OCI-LY7 (cell line): ENCODE measurements around the gene SCG3. TPM values are rescaled to one million over a fixed set of nuclear protein-coding genes. Genes with fewer than 3 reads are reported as not detected.

ENCODE experiments used
- Bru-seq: library from RNA; stranded (reverse); fragments of 400-500 nt; gene quantifications from one replicate; lab custom pipeline; 2021; lab: Mats Ljungman, UMichigan
- BruChase-seq, 2 experiments: library from RNA; stranded (reverse); fragments of 400-500 nt; gene quantifications; one replicate each; lab custom pipeline; 2021; lab: Mats Ljungman, UMichigan
- BruUV-seq: library from RNA; stranded (reverse); fragments of 400-500 nt; replicated peaks from 2 replicates; lab custom pipeline; 2021; lab: Mats Ljungman, UMichigan
- CTCF ChIA-PET: fragments of 300-600 bp; sonication (Branson Sonifier 250); formaldehyde crosslinking; loops from one replicate; lab custom pipeline; 2022; ENCODE audit warnings: antibody characterized with exemption; ENCODE audit not compliant: unreplicated experiment; lab: Charles Lee
- POLR2A ChIA-PET: fragments of 300-600 bp; sonication (Branson Sonifier 250); formaldehyde crosslinking; loops from one replicate; lab custom pipeline; 2022; ENCODE audit warnings: antibody characterized with exemption; lab: Charles Lee
- DNase-seq: peaks from one replicate; pipeline ENCODE4 v3.0.0-alpha.2; 2015; ENCODE audit warnings: low spot score
- H2AFZ ChIP-seq: fragments of 200-600 bp; sonication (generic), shearing (Covaris generic); 2 replicates; pipeline ENCODE4 v1.6.1; 2014; ENCODE audit warnings: mild to moderate bottlenecking, antibody characterized with exemption, low read length, moderate library complexity
- H3K27ac ChIP-seq: fragments of 200-600 bp; sonication (generic); 2 replicates; pipeline ENCODE4 v1.5.1; 2014; ENCODE audit warnings: mixed run types, low read depth, mild to moderate bottlenecking, moderate library complexity, low read length, inconsistent platforms; ENCODE audit not compliant: poor library complexity, severe bottlenecking
- H3K36me3 ChIP-seq: fragments of 200-600 bp; sonication (generic); 2 replicates; pipeline ENCODE4 v1.6.1; 2014; ENCODE audit warnings: mild to moderate bottlenecking, antibody characterized with exemption, low read length, moderate library complexity, mixed read lengths; ENCODE audit not compliant: insufficient read depth
- H3K4me1 ChIP-seq: fragments of 200-600 bp; sonication (generic); 2 replicates; pipeline ENCODE4 v1.5.1; 2014; ENCODE audit warnings: mild to moderate bottlenecking, low read length; ENCODE audit not compliant: insufficient read depth, poor library complexity, severe bottlenecking
- H3K4me2 ChIP-seq: fragments of 200-600 bp; sonication (generic); 2 replicates; pipeline ENCODE4 v1.6.1; 2014; ENCODE audit warnings: mild to moderate bottlenecking, low read length
- H3K4me3 ChIP-seq: fragments of 200-600 bp; sonication (generic); 2 replicates; pipeline ENCODE4 v1.5.1; 2014; ENCODE audit warnings: mild to moderate bottlenecking, low read depth, low read length; ENCODE audit not compliant: poor library complexity, severe bottlenecking
- H3K79me2 ChIP-seq: fragments of 200-600 bp; sonication (generic); 2 replicates; pipeline ENCODE4 v1.6.1; 2016; ENCODE audit warnings: low read depth, mild to moderate bottlenecking, low read length, moderate library complexity, mixed read lengths; ENCODE audit not compliant: insufficient read depth
- H3K9me2 ChIP-seq: fragments of 200-600 bp; sonication (generic); 2 replicates; pipeline ENCODE4 v1.6.1; 2016; ENCODE audit warnings: mild to moderate bottlenecking, low read length, mixed read lengths; ENCODE audit not compliant: insufficient read depth
- H3K9me3 ChIP-seq: fragments of 200-600 bp; sonication (generic); 2 replicates; pipeline ENCODE4 v1.6.1; 2014; ENCODE audit warnings: mild to moderate bottlenecking, mixed run types, low read length, mixed read lengths
- H4K20me1 ChIP-seq: fragments of 200-600 bp; sonication (generic); 2 replicates; pipeline ENCODE4 v1.6.1; 2014; ENCODE audit warnings: mild to moderate bottlenecking, antibody characterized with exemption, low read length, moderate library complexity, mixed read lengths; ENCODE audit not compliant: insufficient read depth
- EZH2phosphoT487 ChIP-seq: fragments of 200-600 bp; sonication (generic); IDR thresholded peaks from 2 replicates; pipeline ENCODE4 v1.6.1; 2018; ENCODE audit warnings: low read depth, borderline replicate concordance, mild to moderate bottlenecking, mixed run types, antibody characterized with exemption, low read length, moderate library complexity, mixed read lengths
- intact Hi-C: fragments of 100-400 bp; cut with micrococcal nuclease; formaldehyde crosslinking; loops from one replicate; pipeline ENCODE4 v1.10.0; 2022; ENCODE audit not compliant: unreplicated experiment
- long read RNA-seq: library from polyadenylated mRNA; stranded (forward); transcript quantifications from one replicate; pipeline ENCODE4 v2.0.0, GENCODE V29; 2022
- total RNA-seq, 2 experiments: library from RNA; depleted of rRNA in 1 of 2; stranded (reverse); fragments of >200 nt in 1 of 2; shearing (Covaris generic) in 1 of 2; gene quantifications; 2 replicates each; pipeline ENCODE4 v1.2.3, GENCODE V29; 2014 to 2022
- TF ChIP-seq, protein P1 (sequence below): fragments of 200-600 bp; sonication (generic); conservative IDR thresholded peaks from 2 replicates; pipeline ENCODE4 v1.5.1; 2014; ENCODE audit warnings: mild to moderate bottlenecking, antibody characterized with exemption, low read length, moderate library complexity, mixed read lengths

The SCG3 gene
- total RNA-seq (2014; rRNA removed; shearing (Covaris generic)) (not detected in 2 replicates), total RNA-seq (2022) (not detected in 2 replicates), Bru-seq, nascent RNA (not detected), BruChase-seq, experiment 1, labeled RNA remaining after a 6-hour chase (not detected), BruChase-seq, experiment 2, labeled RNA remaining after a 2-hour chase (not detected)
- long read RNA-seq = 0 reads

DNA sequence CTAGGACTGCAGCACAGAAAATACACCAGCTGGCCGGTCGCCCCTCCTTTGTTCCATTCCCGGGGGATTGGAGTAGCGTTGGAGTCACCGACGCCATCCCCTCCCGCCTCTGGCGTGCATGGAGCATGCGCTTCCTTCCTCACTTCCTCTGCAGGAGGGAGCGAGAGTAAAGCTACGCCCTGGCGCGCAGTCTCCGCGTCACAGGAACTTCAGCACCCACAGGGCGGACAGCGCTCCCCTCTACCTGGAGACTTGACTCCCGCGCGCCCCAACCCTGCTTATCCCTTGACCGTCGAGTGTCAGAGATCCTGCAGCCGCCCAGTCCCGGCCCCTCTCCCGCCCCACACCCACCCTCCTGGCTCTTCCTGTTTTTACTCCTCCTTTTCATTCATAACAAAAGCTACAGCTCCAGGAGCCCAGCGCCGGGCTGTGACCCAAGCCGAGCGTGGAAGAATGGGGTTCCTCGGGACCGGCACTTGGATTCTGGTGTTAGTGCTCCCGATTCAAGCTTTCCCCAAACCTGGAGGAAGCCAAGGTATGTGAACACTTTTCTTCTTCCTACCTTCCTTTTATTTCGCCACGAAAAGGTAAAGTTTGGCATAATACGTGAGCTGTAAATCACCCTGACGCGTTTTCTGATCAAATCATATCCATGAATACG lies at the start of gene SCG3:
Gene SCG3, plus strand, starts transcription at position 201 of the 661 bp plus-strand sequence. Its CDS starts 253 bp downstream, at position 454.
- Histone ChIP-seq H3K27ac (no peak within 1 kb of the TSS), H3K79me2 (no peaks in the 10 kb centered on the region), H3K4me1 (no peaks in the 10 kb centered on the region), H3K4me2 (no peak within 1 kb of the TSS), H2AFZ (no peak within 1 kb of the TSS), H4K20me1 (no peaks in the 10 kb centered on the region), H3K9me2 (no peaks in the 10 kb centered on the region), H3K36me3 (no peaks in the 10 kb centered on the region), H3K9me3 (no peaks in the 10 kb centered on the region), H3K4me3 (no peak within 1 kb of the TSS)
- BruUV-seq = no TSS peak
- CTCF ChIA-PET = no interaction called here
- intact Hi-C loops = no loop called here
- DNase-seq = no peak
- POLR2A ChIA-PET = no interaction called here
- TF ChIP-seq, protein P1, sequence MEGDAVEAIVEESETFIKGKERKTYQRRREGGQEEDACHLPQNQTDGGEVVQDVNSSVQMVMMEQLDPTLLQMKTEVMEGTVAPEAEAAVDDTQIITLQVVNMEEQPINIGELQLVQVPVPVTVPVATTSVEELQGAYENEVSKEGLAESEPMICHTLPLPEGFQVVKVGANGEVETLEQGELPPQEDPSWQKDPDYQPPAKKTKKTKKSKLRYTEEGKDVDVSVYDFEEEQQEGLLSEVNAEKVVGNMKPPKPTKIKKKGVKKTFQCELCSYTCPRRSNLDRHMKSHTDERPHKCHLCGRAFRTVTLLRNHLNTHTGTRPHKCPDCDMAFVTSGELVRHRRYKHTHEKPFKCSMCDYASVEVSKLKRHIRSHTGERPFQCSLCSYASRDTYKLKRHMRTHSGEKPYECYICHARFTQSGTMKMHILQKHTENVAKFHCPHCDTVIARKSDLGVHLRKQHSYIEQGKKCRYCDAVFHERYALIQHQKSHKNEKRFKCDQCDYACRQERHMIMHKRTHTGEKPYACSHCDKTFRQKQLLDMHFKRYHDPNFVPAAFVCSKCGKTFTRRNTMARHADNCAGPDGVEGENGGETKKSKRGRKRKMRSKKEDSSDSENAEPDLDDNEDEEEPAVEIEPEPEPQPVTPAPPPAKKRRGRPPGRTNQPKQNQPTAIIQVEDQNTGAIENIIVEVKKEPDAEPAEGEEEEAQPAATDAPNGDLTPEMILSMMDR = no peak
- no peak for TF ChIP-seq EZH2phosphoT487

DNA sequence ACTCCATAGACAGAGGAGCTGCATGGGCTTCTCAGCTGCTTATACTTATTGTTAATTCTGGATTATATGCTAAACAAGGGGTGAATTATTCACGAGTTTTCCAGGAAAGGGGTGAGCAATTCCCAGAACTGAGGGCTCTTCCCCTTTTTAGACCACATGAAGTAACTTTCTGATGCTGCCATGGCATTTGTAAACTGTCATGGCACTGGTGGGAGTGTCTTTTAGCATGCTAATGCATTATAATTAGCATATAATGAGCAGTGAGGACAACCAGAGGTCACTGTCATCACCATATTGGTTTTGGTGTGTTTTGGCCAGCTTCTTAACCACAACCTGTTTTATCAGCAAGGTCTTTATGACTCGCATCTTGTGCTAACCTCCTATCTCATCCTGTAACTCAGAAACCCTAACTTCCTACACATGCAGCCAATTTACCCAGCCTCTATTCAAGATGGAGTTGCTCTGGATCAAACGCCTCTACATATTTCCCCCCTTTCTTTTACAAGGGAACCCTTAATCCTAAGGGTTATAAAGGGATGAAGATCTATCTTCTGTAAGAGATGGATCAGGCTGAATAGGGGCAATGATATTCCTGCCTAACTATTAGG lies 46.6 kb upstream of the SCG3 start:
- no peak overlapping the region for H3K4me3 ChIP-seq
- no peak for TF ChIP-seq EZH2phosphoT487
- H3K4me1 ChIP-seq = no peaks in the 10 kb centered on the region
- CTCF ChIA-PET = no interaction called here
- H3K79me2 ChIP-seq = no peaks in the 10 kb centered on the region
- no peaks in the 10 kb centered on the region for H3K36me3 ChIP-seq
- H3K9me3 ChIP-seq = no peaks in the 10 kb centered on the region
- DNase-seq = no peak
- no peaks in the 10 kb centered on the region for H4K20me1 ChIP-seq
- intact Hi-C loops = loop anchor here (10.0 kb wide), 1 partner anchor 60 kb away; no protein-coding TSS in a partner anchor
- no TSS peak for BruUV-seq
- no peaks in the 10 kb centered on the region for H3K9me2 ChIP-seq
- H2AFZ ChIP-seq = no peak overlapping the region
- H3K4me2 ChIP-seq = no peak overlapping the region
- H3K27ac ChIP-seq = no peak overlapping the region
- POLR2A ChIA-PET = interaction anchor here (0.6 kb wide), 1 partner anchor 480 kb away, joined by 3 read pairs; no protein-coding TSS in a partner anchor

DNA sequence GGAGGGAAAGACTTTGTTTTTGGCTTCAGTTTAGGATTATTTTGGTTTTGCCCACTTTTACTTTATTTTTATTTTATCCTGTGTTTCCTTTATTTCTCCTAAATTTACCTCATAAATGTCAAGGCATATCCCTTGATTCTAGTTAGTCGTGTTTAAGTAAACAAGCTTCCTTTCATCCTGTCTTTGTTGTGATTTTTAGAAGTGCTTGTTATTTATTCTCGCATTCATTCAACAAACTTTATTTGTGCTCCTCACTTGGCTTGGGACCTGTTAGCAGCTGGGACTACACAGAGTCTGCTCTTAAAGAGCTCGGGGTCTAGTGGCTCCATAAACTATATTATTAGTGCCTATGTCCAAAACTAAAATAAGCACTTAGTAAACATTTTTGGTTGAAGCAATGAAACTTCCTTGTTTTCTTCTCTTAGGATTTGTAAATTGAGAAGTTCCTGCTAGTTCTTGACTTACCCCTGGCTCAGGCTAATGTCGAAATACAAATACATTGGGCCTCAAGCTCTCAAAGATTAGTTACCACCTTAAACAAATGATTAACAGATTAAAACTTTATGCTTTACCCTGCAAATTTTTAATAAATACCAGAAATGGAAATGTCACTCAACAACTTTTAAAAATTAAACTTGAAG lies 39.7 kb upstream of the SCG3 start:
- Histone ChIP-seq H3K27ac (no peak overlapping the region), H3K4me1 (no peaks in the 10 kb centered on the region), H3K36me3 (no peaks in the 10 kb centered on the region), H3K4me3 (no peak overlapping the region), H3K4me2 (no peak overlapping the region), H2AFZ (no peak overlapping the region), H4K20me1 (no peaks in the 10 kb centered on the region), H3K79me2 (no peaks in the 10 kb centered on the region), H3K9me3 (no peaks in the 10 kb centered on the region), H3K9me2 (no peaks in the 10 kb centered on the region)
- no peak for TF ChIP-seq EZH2phosphoT487
- TF ChIP-seq, protein P1 = no peak
- ChIA-PET POLR2A (no interaction called here), CTCF (no interaction called here)
- no peak for DNase-seq
- BruUV-seq = no TSS peak
- intact Hi-C loops = no loop called here
